CD4-positive, alpha-beta T cell treated with Interleukin-17A for 1 hour (primary cell): ENCODE measurements around the gene PNRC2.
"Not testable (repeated sequence)": the region's sequence is repeated elsewhere in the genome, so short reads cannot be mapped to it uniquely, and the experiment has no call there.

ENCODE experiments used
- DNase-seq: peaks from one replicate; pipeline ENCODE4 v3.0.0-alpha.2; 2020

The PNRC2 gene

DNA sequence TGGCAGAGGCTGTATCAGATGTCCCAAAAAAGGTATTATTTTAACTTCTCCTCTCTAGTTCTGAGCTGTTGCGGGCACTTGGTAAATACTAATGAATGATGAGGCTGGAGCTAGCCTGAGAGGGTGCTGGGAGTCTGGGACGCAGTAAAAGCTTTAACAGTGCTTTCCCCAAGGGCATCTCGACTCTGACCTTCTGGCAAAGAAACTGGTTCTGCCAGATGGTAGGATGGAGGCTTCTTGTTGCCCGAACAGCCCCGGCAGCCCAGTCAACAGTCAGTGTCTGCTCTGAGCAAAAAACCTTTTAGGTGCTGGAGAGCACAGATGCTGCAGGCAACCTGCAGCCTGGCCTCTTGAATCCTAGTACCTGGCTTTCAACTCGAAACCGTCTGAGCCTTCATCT, 2.5 kb upstream of the PNRC2 start:
- no peak for DNase-seq

DNA sequence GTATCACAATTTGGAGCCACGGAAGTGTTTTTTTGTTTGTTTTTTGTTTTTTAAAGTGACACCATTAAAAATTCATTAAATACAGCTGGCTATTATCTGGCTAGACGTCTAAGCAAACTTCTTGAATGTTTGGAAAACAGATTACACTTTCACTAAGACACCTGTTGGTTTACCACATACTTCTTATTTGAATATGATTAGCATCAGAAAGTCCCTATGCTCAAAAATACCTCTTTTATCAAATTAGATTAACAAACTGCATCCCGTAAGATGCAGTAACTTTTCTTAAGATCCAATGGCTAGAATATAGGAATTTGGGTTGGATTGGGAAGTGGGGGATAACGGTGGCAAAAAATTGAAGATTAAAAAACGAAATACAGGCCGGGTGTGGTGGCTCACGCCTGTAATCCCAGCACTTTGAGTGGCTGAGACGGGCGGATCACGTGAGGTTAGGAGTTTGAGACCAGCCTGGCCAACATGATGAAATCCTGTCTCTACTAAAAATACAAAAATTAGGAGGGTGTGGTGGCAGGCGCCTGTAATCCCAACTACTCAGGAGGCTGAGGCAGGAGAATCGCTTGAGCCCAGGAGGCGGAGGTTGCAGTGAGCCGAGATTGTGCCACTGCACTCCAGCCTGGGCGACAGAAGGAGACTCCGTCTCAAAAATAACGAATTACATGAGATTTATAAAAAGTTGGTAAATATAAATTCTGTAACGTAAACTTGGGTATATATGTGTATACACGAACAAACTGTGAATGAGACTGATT, 1.4 kb upstream of the PNRC2 start:
- DNase-seq: not testable (repeated sequence)

DNA sequence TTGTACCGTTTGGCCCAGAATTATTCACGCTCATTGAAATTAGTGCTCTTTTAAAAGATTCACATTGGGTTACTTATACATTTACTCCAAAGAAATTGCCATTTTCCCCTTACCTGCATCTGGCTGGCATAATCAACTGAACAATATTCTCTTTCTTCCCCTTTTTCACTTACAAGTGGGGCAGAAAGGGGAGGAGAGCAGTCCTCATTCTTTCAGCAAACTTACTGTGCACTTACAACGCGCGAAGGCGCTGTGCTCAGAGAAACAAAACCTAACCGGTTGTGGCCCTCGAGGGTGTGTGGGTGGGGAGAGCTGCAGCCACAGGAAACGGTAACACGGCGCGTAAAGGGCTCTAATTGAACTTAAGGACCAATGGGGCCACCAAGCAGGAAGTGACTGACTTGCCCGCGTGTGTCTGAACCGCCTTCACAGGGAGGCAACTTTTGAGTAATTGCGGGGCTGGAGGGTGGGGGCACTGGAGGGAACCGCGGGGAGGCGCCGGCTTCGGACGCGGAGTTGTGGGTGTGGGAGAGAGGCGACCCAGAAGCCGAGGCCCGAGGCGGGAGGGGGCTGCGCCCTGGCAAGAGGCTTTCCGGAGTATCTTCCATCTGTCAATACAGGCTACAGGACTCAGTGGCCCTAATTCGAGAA, 693 bp upstream of the PNRC2 start:
- DNase-seq: peak; percentile 96

DNA sequence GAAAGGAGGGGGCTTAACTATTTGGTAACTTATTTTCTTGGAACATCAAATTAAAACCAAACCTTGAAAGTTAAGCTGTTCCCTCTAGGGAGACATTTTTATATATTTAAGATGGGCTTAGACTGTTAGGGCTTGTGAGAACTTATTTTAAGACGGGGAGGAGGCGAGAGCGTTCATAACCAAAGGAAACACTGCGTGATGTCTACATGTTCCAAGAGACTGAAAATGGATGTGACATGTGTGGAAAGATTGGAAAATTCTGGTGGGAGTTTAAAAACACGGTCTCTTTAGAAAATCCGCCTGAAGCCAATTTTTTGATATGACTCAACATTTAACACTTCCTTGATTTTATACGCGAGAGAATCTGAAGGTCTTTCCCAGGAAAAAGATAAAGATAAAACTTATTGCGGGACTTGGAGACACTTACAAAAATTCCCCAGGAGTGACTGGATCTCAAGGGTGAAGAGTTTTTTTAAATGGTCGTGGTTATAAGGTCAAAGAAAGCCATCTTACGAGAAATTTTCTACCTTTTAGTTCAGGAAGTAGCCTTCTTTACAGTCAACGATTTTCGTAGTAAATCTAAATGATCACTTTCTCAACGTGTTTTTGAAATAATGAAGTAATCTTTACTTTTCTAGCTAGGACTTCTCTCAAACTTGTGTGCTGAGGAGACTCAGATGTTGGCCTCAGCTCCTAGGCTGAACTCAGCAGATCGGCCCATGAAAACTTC, 828 bp downstream of the PNRC2 start:
- no peak for DNase-seq

DNA sequence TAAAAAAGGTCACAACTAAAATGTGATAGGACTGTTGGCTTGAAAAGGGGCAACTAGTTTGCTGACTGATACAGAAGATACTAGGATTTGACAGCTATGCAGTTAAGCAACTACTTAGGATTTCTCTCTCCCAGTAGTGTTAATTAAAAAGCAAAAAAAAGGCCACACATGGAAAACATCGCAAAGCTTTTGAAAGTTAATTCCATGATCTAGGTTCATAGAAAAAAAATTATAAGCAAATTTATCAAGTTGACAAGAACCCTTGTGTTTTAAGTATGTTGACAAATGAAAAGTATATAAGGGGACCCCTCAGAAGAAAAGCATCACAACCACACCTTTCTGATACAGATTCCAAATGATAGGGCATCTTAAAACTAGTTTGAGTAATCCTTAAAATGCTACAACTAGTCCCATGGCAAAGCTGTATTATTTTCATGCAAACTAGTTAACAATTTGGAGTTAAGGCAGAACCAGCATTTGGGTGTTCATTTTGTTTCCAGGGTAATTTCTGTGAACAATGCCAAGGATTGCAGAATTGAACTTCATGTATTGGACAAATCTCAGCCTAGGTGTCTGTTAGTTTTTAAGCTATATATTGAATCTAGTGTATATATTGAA, 4.1 kb downstream of the PNRC2 start:
- no peak for DNase-seq

DNA sequence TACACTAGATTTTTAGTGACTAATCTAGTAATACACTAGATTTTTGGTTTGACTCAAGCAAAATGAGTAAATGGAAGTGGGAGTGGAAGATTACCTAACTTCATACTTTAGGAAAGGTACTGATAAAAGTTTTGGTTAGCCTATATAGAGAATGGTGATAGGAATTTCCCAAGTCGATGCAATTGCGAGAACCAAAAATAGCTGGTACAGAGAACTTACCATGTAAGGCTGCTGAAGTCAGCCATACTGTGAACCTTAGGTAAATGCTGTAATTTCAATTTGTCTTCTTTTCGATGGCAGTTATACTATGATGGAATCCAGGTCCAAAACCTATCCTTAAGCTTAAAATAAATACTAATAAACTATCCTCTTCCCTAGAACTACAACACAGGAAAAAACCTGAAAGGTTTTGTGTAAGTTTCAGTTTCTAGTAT, 4.6 kb downstream of the PNRC2 start:
- DNase-seq: no peak

DNA sequence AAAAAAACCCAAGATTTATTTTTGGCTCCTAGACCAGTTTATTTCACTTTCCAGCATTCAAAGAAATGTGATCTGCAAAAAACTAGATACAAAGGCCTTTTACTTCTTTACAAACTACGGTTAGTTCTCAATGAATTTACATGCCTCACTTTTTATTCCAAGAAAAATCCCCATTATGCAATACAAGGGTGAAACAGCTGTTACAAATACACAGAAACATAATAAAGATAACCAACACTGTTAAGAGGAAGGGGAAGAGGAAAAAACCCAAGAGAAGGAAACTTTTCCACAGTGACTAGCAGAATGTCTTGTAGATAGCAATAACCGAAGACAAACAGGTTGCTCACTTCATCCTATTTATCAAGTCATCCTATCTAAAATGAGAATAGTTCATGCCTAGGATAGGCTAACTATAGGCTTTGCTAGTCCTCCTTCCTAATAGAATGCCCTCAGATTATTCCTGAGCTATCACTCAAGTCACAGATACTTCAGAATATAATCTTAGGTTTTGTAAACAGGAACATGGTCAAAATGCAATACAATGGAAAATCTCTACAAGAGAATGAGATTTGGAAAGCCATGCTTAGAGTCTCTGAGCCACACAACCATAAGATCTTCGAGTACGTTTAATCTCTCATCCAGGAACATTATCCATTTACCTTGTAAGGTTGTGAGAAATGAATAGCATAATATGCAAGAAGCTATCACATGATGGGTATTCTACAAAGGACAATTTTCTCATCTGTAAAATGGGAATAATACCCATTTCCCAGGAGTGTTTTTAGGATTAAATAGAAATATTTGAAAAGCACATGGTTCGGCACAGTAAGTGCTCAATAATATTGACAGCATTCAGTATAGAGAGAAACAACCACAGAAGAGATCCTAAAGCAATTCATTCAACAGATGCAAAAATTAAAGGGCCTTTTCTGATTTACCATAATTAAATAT, 5.4 kb downstream of the PNRC2 start:
- no peak for DNase-seq

DNA sequence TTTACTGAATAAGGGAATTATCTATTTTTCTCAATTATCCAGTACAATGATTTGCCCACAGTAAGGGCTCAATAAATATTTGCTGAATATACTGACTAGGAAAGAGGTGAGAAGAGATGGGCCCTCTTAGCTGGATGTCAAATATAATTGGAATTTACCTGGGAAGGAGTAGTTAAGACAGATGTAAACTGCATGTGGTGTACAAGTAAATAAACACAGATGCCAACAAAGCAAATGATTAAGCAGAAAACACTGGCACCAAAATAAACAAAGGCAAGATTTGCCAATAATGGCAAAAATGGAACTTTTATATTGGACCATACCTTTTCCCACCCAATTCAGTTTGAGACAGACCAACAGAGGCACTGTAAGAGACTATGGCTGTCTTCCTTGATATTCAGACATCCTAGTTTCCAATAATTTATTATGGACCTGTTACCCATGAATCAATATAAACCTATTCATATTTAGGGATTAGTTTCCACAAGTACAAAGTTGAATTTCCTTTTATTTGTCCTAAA, 7.4 kb downstream of the PNRC2 start:
- no peak for DNase-seq

DNA sequence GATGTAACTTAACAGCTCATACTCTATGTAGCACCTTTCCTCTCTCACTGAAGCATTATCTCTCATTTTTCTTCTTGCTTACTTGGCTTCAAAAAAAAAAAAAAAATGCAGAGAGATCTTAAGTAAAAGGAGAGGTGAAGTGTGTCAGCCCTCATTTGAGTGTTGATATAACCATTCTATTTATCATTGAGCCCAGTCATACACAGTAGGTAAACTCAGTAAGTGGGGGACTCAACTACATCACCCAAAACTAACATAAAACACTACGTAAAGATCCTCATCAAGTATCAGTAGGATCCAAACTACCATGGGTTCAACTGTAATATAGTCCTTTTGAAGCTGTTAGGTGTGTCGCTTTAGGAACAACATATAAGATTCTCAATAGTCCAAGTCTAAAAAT, 8.2 kb downstream of the PNRC2 start:
- DNase-seq: no peak

DNA sequence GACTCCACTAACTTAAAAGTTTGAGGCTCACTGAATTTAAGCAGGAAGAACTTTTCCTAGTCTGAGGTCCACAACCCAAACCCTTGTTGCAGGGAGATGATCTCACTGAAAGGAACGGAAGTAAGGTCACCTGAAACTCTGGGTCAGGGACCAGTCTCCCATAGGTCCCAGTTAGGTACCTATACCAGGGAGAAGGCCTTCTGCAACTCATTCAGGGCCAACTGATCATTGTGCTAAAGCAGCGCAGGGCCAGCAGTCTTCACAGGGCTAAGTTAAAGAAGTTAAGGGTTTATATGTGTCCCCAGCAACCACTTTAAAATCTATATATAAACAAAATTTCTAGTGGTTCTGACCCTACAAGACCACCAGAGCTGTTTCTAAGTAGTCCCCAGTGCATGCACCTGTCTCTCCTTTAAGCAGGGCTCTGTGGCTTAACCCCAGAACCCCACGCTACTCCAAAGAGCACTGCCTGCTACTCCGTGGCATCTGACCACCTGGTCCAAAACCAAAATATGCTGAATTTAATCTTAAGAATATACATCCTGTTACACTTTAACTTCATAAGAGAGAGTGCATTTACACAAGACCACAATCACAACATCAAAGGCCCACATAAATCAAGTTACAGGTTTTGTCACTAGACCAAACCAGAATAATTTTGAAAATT, 17.7 kb downstream of the PNRC2 start:
- DNase-seq: no peak

DNA sequence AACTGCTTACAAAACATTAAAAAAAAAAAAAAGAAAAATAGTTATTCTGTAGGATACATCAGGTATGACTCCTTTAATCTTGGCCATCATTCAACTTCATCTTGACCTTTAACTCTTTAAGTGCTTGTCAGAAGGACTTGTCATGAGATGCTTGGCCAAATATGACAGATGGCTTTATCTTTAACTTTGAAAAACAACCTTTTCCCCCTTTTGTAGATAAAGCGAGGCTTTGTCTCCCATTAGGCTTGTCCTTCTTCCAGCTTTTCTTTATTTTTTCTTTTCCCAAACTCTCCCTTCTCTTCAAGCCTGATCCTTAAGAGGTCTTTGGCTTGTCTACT, 18.2 kb downstream of the PNRC2 start:
- no peak for DNase-seq

DNA sequence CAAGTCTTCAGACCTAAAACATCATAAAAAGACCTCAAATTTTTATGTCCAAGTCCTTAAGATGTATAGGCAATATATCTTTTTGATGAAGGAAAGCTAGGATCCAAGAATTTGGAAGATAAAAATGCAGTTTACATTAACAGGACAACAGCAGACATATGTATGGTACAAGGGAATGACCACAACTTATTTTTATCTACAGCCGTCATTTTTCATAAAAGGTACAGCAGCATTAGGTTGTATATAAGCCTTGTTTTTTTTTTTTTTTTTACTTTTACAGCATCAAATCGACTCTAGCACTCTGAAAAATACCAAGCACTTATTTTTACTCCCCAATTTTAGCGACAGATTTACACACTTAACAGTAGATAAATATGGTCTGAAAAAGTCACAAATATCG, 19.2 kb downstream of the PNRC2 start:
- no peak for DNase-seq

DNA sequence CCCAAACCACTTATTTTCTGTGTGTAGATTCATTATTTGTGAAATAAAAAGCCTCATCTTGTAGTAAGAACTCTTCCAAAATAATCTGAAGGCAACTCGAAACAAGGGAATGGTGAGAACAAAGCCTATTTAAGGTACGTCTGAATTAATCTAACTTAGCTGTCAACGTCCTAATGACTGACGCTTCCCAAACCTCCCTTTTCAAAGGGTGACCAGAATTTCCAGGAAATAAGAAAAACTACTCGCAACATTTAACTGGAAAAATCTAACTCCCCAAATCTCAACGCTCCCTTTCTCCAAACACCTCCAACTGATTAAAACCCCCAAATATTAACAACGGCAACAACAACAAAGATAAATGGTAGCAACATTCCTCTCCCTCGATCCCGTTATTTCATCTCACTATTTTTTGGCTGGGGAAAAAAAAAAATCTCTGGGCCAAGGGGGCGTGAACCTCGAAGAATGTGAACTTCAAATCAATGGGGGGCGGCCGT, 19.8 kb downstream of the PNRC2 start:
- DNase-seq: no peak

DNA sequence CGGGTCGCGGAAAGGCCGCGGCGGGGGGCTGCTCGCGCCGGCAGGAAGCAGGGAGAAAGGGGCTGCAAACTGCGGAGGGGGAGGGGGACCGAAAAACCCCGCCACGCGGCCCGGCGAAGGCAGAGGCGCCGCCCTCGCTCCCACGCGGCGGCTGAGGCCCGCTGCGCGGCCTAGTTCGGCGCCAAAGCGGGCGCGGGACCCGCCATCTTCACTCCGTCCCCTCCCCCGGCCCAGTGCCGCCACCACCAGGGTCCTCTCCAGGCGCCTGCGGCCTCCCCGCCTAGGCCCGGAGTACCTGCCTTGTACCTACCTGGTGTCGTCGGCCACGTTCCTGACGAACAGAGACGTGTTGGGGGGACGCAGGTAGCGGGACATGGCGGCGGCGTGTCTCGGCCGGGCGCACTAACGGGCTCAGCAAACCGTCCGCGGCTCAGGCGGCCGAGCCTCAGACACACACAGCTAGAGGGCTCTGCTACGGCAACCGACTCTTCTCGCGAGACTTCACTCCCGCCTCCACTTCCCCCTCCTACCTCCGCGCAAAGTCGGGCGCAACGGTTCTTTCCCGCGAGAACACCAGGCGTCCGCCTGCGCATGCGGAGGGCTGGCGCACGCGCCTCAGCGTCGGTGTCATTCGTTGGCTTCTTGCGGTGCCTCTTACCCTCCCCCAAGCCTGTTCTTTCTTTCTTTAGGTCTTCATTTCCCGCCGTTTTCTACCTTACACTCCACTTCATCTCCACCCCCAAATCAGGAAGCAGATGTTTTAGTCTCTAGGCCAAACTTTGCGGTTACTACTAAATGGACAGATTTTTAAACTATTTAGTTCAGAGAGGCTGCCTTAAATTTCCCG, 20.5 kb downstream of the PNRC2 start, which contains the start of gene SRSF10:
Gene SRSF10 (minus strand): TSS at position 447 of the 847 bp plus-strand sequence. CDS start 72 bp downstream, at position 375.
- DNase-seq: peak; percentile 99

DNA sequence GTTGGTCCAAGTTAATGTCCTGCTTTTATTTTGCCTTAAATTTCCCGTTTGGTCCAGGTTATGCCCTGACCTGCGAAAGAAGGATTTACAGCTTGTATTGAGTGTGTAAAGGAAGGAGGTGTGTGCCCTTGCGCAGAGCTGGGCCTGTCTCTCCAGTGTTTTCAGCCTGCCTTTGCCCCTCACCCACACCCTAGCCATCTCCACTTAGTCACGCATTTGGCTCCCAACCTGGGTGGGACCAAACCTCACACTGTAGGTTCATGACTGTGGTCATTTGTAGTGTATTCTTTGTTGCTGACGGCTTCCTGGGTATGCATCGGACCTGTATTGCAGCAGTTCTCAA, 21.1 kb downstream of the PNRC2 start:
- no peak for DNase-seq

DNA sequence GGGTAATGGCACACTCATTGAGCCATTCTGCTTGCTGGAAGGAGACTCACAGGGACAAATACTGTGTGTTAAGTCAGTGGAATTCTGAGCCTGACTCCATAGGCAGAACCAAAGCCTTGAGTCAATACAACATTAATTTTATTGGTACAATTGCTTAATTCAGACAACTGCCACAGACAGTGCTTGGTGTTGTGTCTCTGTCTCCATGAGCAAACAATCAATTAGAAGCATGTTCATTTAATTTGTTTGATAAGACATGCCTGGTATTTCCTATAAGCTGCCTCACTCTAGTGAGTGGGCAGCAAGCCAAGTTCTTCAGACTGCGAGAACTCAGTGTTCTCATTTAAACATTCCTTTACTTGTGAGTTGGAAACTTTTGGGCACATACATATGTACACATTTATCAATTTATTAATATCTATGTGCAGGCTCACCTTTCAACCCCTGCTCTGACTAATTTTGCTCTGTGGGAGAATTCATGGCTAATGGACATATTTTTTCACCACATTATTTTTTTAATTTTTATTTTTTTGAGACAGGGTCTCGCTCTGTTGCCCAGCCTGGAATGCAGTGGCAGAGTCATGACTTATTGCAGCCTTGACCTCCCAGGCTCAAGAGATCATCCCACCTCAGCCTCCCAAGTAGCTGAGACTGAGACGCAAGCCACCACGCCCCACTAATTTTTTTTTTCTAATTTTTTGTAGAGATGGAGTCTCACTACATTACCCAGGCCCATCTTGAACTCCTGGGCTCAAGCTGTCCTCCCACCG, 25.0 kb downstream of the PNRC2 start:
- no peak for DNase-seq

DNA sequence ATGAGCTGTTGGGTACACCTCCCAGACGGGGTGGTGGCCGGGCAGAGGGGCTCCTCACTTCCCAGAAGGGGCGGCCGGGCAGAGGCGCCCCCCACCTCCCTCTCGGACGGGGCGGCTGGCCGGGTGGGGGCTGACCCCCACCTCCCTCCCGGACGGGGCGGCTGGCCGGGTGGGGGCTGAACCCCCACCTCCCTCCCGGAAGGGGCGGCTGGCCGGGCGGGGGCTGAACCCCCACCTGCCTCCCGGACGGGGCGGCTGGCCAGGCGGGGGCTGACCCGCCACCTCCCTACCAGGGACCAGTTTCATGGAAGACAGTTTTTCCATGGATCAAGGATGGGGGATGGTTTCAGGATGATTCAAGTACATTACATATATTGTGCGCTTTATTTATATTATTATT, 27.4 kb downstream of the PNRC2 start:
- not testable (repeated sequence) for DNase-seq

DNA sequence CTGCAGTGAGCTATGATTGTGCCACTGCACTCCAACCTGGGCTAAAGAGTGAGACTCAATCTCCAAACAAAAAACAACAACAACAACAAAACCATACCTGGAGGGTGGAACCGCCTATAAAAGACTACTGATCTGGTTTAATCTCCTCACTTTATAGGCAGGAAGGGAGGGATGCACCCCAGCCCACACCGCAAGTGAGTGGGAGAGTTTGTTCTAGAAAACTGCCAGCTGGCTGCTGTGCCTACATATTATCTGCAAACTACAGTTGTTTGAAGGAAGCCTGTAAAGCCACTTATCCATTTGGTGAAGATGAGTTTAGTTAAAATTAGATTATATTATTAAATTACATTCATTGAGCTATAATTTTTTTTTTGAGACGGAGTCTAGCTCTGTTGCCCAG, 29.6 kb downstream of the PNRC2 start:
- no peak for DNase-seq

DNA sequence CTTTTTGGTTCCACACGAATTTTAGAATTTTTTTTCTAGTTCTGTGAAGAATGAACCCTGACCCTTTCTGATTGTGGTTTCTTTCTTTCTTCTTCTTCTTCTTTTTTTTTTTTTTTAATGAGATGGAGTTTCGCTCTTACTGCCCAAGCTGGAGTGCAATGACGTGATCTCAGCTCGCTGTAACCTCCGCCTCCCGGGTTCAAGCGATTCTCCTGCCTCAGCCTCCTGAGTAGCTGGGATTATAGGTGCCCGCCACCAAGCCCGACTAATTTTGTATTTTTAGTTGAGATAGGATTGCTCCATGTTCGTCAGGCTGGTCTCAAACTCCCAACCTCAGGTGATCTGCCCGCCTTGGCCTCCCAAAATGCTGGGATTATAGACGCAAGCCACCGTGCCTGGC, 32.4 kb downstream of the PNRC2 start:
- DNase-seq: not testable (repeated sequence)

DNA sequence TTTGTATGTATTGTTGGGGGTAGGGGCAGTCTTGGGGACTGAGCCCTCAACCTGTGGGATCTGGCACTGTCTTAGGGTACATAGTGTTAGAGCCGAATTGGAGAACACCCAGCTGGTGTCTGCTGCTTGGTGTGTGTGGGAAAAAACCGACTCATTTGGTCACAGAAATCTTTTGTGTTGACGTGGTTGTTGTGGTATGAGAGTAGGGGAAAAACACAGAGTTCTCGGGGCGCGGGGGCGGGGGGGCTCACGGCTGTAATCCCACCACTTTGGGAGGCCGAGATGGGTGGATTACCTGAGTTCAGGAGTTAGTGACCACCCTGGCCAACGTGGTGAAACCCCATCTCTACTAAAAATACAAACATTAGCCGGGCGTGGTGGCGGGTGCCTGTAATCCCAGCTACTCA, 35.8 kb downstream of the PNRC2 start:
- no peak for DNase-seq
